Stimulated activated CD4-positive, alpha-beta T cell treated with anti-CD3 and anti-CD28 coated beads, TNF-alpha, amount 100 ng/mL, for 4 hours (primary cell): ENCODE measurements around the gene PHKG2.
A peak's percentile ranks its signal among the peaks of the same experiment; 100 is the strongest.

Source experiments
- DNase-seq, 3 experiments: peaks; one replicate each; pipeline ENCODE4 v3.0.0-alpha.2; 2020; ENCODE audit warnings: low read depth in 3 of 3

Gene PHKG2

GRCh38 chr16:30757316-30757715 lies 9.1 kb downstream of the PHKG2 start:
- DNase-seq: no peak

- no peak for DNase-seq
Observed at GRCh38 chr16:30758988-30759491, 10.8 kb downstream of the PHKG2 start.

GRCh38 chr16:30760001-30760559 lies 11.9 kb downstream of the PHKG2 start:
- DNase-seq: no peak

- DNase-seq: no peak
Observed at GRCh38 chr16:30760577-30761426, 12.6 kb downstream of the PHKG2 start.

GRCh38 chr16:30761427-30761927 lies 13.3 kb downstream of the PHKG2 start:
- DNase-seq: peak in 1 of 3 experiments; percentile 18

GRCh38 chr16:30761928-30762902 lies 14.0 kb downstream of the PHKG2 start, which contains the start of the genes CFAP119 and RNF40:
CFAP119 (minus strand) TSS chr16:30762062; CDS start chr16:30761748, 314 bp downstream.
RNF40 (plus strand) TSS chr16:30762322; CDS start chr16:30762546, 224 bp downstream.
- DNase-seq: peak; percentile 68 to 76 (median 74)

GRCh38 chr16:30762991-30763725 lies 14.9 kb downstream of the PHKG2 start:
- no peak for DNase-seq

GRCh38 chr16:30764086-30764485 lies 15.9 kb downstream of the PHKG2 start:
- DNase-seq: no peak

- no peak for DNase-seq
Observed at GRCh38 chr16:30764816-30765465, 16.7 kb downstream of the PHKG2 start.

- no peak for DNase-seq
Observed at GRCh38 chr16:30766206-30766932, 18.1 kb downstream of the PHKG2 start.

- no peak for DNase-seq
Observed at GRCh38 chr16:30766933-30767284, 18.7 kb downstream of the PHKG2 start.

GRCh38 chr16:30767767-30768465 lies 19.7 kb downstream of the PHKG2 start:
- DNase-seq: no peak

GRCh38 chr16:30768583-30769181 lies 20.5 kb downstream of the PHKG2 start:
- no peak for DNase-seq

GRCh38 chr16:30769379-30770089 lies 21.3 kb downstream of the PHKG2 start:
- no peak for DNase-seq

- DNase-seq: no peak
Observed at GRCh38 chr16:30771726-30772125, 23.5 kb downstream of the PHKG2 start.

GRCh38 chr16:30773826-30774225 lies 25.6 kb downstream of the PHKG2 start:
- no peak for DNase-seq

- DNase-seq: no peak
Observed at GRCh38 chr16:30774367-30775130, 26.3 kb downstream of the PHKG2 start.

- DNase-seq: no peak
Observed at GRCh38 chr16:30775131-30775391, 26.8 kb downstream of the PHKG2 start.
